ENCODE data around the gene HIGD1C.

HIGD1C gene

GRCh38 chr12:50933459-50934124 is 18.8 kb upstream of the HIGD1C start:
- DNase-seq (ENCODE audit: low read depth in 1 of 2, low spot score in 1 of 2) = no peak
- no peak overlapping the region for H3K4me3 ChIP-seq (replicated peaks; ENCODE audit: insufficient read depth, low read length)
- no peak overlapping the region for H3K27ac ChIP-seq (replicated peaks)

DNA sequence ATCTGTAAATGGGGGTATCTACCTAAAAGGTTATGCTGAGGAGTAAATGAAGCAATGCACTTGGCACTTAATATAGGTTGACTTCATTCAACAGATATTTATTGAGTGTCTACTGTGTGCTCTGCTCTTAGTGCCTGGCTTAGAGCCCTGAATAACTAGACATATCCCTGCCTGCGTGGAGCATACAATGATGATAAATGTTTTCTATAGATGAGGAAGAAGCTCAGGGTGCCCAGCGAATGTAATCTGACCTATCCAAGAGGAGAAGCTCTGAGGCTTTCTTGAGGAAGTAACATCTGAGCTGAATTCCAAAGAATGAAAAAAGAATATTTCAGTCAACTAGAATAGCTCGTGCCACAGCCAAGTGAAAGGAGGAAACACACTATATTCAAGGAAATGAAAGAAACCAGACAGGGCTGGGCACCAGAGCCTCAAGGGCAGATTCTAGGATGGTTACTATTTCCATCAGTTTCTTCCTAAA is 17.9 kb upstream of the HIGD1C start:
- no peak overlapping the region for H3K4me3 ChIP-seq (replicated peaks; ENCODE audit: insufficient read depth, low read length)
- peak overlapping the region; percentile 49 for H3K27ac ChIP-seq (replicated peaks)
- H3K27me3 ChIP-seq (ENCODE audit: insufficient read depth, poor library complexity, severe bottlenecking) = no peaks in the 10 kb centered on the region
- no peak for TF ChIP-seq GABPA (IDR thresholded peaks at IDR 0.05; ENCODE audit: low read depth)
- no peak for TF ChIP-seq POLR2AphosphoS5 (IDR thresholded peaks at IDR 0.05; ENCODE audit: low read depth)
- TF ChIP-seq REST (IDR thresholded peaks at IDR 0.05; ENCODE audit: insufficient replicate concordance, low read depth) = no peak
- no peak for TF ChIP-seq SPI1 (IDR thresholded peaks at IDR 0.05; ENCODE audit: borderline replicate concordance, low read depth)
- no peak for TF ChIP-seq CTCF (IDR thresholded peaks at IDR 0.05; ENCODE audit: insufficient read depth, low read length)
- peak in 1 of 2 experiments; percentile 29 for DNase-seq (ENCODE audit: low read depth in 1 of 2, low spot score in 1 of 2)

More at GRCh38 chr12:50933459-50934124, 18.8 kb upstream of the HIGD1C start:
- no peak for TF ChIP-seq CTCF (IDR thresholded peaks at IDR 0.05; ENCODE audit: insufficient read depth, low read length)
- no peak for TF ChIP-seq POLR2AphosphoS5 (IDR thresholded peaks at IDR 0.05; ENCODE audit: low read depth)
- TF ChIP-seq REST (IDR thresholded peaks at IDR 0.05; ENCODE audit: insufficient replicate concordance, low read depth) = no peak
- TF ChIP-seq SPI1 (IDR thresholded peaks at IDR 0.05; ENCODE audit: borderline replicate concordance, low read depth) = no peak
- TF ChIP-seq GABPA (IDR thresholded peaks at IDR 0.05; ENCODE audit: low read depth) = no peak
- H3K27me3 ChIP-seq (ENCODE audit: insufficient read depth, poor library complexity, severe bottlenecking) = no peaks in the 10 kb centered on the region

- Histone ChIP-seq H3K4me3 (replicated peaks; ENCODE audit: insufficient read depth, low read length) (no peak overlapping the region), H3K27me3 (ENCODE audit: insufficient read depth, poor library complexity, severe bottlenecking) (no peaks in the 10 kb centered on the region), H3K27ac (replicated peaks) (peak overlapping the region; percentile 49)
- DNase-seq (ENCODE audit: low read depth in 1 of 2, low spot score in 1 of 2) = no peak
- TF ChIP-seq REST (IDR thresholded peaks at IDR 0.05; ENCODE audit: insufficient replicate concordance, low read depth) = no peak
- TF ChIP-seq POLR2AphosphoS5 (IDR thresholded peaks at IDR 0.05; ENCODE audit: low read depth) = no peak
- no peak for TF ChIP-seq CTCF (IDR thresholded peaks at IDR 0.05; ENCODE audit: insufficient read depth, low read length)
- TF ChIP-seq SPI1 (IDR thresholded peaks at IDR 0.05; ENCODE audit: borderline replicate concordance, low read depth) = peak; percentile 40; the same call in 1 of the 2 replicates
- TF ChIP-seq GABPA (IDR thresholded peaks at IDR 0.05; ENCODE audit: low read depth) = no peak
Measured at GRCh38 chr12:50934981-50935807, 17.1 kb upstream of the HIGD1C start.
